ENCODE data around the gene OR9A4.
A peak's percentile ranks its signal among the peaks of the same experiment; 100 is the strongest.
"Not testable (repeated sequence)": the region's sequence is repeated elsewhere in the genome, so short reads cannot be mapped to it uniquely, and the experiment has no call there.

OR9A4 gene

DNA sequence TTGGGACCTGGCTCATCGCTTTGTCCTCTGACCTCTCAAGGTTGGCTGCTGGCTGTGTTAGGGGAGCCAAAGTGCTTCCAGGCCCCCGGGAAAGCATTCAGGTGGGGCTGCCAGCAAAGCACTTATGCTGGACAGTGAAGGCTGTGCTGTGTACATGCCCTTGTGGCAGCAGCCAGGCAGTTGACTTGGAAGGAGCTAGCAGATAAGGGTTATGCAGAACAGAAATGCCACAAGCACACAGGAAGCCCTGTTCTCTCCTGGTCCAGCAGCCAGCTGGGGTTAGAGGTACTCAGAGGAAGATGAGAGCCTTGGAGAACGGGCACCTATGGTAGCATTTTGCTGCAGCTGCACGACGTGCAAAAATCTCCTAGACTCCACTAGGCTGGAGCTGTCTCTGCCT is 35.2 kb upstream of the OR9A4 start:
- TF ChIP-seq, protein P1, sequence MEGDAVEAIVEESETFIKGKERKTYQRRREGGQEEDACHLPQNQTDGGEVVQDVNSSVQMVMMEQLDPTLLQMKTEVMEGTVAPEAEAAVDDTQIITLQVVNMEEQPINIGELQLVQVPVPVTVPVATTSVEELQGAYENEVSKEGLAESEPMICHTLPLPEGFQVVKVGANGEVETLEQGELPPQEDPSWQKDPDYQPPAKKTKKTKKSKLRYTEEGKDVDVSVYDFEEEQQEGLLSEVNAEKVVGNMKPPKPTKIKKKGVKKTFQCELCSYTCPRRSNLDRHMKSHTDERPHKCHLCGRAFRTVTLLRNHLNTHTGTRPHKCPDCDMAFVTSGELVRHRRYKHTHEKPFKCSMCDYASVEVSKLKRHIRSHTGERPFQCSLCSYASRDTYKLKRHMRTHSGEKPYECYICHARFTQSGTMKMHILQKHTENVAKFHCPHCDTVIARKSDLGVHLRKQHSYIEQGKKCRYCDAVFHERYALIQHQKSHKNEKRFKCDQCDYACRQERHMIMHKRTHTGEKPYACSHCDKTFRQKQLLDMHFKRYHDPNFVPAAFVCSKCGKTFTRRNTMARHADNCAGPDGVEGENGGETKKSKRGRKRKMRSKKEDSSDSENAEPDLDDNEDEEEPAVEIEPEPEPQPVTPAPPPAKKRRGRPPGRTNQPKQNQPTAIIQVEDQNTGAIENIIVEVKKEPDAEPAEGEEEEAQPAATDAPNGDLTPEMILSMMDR (IDR thresholded peaks at IDR 0.05; ENCODE audit: insufficient read depth, low read depth, low read length, missing control alignments) = no peak
- H3K4me3 ChIP-seq (ENCODE audit: low read depth, low read length) = no peak overlapping the region

GRCh38 chr7:141884539-141885225 is 31.5 kb upstream of the OR9A4 start:
- TF ChIP-seq, protein P1 (IDR thresholded peaks at IDR 0.05; ENCODE audit: insufficient read depth, low read depth, low read length, missing control alignments) = no peak
- no peak overlapping the region for H3K4me3 ChIP-seq (ENCODE audit: low read depth, low read length)
- DNase-seq (ENCODE audit: low read depth) = peak; percentile 38

More for the DNA sequence above, 35.2 kb upstream of the OR9A4 start:
- no peak for DNase-seq (ENCODE audit: low read depth)

DNA sequence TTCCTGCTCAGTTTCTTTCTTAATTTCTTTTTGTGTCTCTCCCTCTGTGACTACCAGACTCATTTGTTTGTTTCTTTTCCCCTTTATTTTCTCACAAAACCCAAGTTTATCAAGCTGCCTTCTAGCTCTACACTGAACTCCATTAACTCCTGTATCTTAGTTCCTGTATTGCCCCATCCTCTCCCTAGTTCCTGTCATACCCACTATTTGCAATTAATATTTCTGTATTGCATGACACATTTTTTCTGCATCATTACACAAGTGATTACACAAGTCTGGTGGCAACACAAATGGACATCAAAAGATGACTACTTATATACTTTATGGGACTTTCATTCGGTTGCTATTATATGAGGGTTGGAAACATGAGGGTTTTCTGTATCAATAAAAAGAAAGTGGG is 26.9 kb upstream of the OR9A4 start:
- no peak overlapping the region for H3K4me3 ChIP-seq (ENCODE audit: low read depth, low read length)
- DNase-seq (ENCODE audit: low read depth) = no peak
- TF ChIP-seq, protein P1 (IDR thresholded peaks at IDR 0.05; ENCODE audit: insufficient read depth, low read depth, low read length, missing control alignments) = no peak

DNA sequence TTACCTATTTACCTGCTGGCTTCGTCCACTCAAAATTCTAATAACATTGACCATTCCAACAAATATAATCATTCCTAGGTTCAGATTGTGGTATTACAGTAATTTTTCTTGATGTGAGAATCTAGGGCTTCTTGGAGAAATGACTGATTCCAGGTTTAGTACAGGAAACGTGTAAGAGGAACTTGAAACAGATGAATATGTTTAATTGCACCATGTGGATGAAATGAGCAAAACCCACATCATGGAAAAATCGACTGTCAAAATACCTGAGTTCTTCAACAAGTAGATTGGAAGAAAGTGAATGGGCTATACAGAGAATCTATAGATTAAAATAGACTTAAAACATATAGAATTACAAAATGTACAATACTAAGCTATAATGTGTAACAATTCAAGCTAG is 24.9 kb upstream of the OR9A4 start:
- TF ChIP-seq, protein P1 (IDR thresholded peaks at IDR 0.05; ENCODE audit: insufficient read depth, low read depth, low read length, missing control alignments) = no peak
- no peak for DNase-seq (ENCODE audit: low read depth)
- H3K4me3 ChIP-seq (ENCODE audit: low read depth, low read length) = no peak overlapping the region

GRCh38 chr7:141899366-141899765 is 16.8 kb upstream of the OR9A4 start:
- H3K4me3 ChIP-seq (ENCODE audit: low read depth, low read length); DNase-seq (ENCODE audit: low read depth): not testable (repeated sequence)

- H3K4me3 ChIP-seq (ENCODE audit: low read depth, low read length) = no peak overlapping the region
- no peak for DNase-seq (ENCODE audit: low read depth)
- TF ChIP-seq, protein P1 (IDR thresholded peaks at IDR 0.05; ENCODE audit: insufficient read depth, low read depth, low read length, missing control alignments) = no peak
Measured at GRCh38 chr7:141906285-141906684, 9.9 kb upstream of the OR9A4 start.

DNA sequence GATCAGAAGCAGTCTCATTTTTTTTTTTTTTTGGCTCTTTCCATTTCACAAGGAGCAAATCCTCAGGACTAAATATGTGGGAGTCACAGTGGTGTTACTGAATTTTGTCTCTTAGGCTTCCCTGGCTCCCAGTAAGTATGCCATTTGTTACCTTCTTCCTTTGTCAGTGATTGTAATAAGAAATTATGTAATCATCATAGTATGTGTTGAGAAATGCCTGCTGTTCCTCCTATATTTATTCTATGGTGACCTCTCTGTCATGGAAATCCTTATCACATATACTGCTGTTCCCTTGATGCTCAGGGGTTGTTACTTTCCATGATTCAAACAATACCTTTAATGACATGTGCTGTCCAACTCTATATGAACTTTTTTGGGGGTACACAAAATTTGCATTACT is 4.8 kb upstream of the OR9A4 start:
- TF ChIP-seq, protein P1 (IDR thresholded peaks at IDR 0.05; ENCODE audit: insufficient read depth, low read depth, low read length, missing control alignments) = no peak
- no peak overlapping the region for H3K4me3 ChIP-seq (ENCODE audit: low read depth, low read length)
- DNase-seq (ENCODE audit: low read depth) = no peak
